Neural cell (in vitro differentiated cells): ENCODE measurements around the gene KATNAL1. TPM values are rescaled to one million over a fixed set of nuclear protein-coding genes. Genes with fewer than 3 reads are reported as not detected.

Source experiments
- H2AFZ ChIP-seq: fragments of 200-600, 300-800 bp; sonication (generic), shearing (Covaris generic); 2 replicates; pipeline ENCODE4 v1.6.0; 2014; ENCODE audit warnings: low read depth, mild to moderate bottlenecking, antibody characterized with exemption, low read length, moderate library complexity
- H3F3A ChIP-seq: fragments of 200-600 bp; shearing (Covaris generic); 2 replicates; pipeline ENCODE4 v1.6.1; 2016; ENCODE audit warnings: mild to moderate bottlenecking, moderate library complexity, mixed read lengths, antibody characterized with exemption, low read length; ENCODE audit not compliant: insufficient read depth, poor library complexity, severe bottlenecking
- H3K27ac ChIP-seq: fragments of 200-600, 300-800 bp; sonication (generic), shearing (Covaris generic); 2 replicates; pipeline ENCODE4 v1.5.1; 2014; ENCODE audit warnings: mild to moderate bottlenecking, low read length, moderate library complexity
- H3K27me3 ChIP-seq: fragments of 300-800, 200-600 bp; sonication (generic), shearing (Covaris generic); 2 replicates; pipeline ENCODE4 v1.6.0; 2014; ENCODE audit warnings: mild to moderate bottlenecking, low read depth, low read length, moderate library complexity; ENCODE audit not compliant: insufficient read depth
- H3K36me3 ChIP-seq: fragments of 300-800, 200-600 bp; sonication (generic), shearing (Covaris generic); 2 replicates; pipeline ENCODE4 v1.5.1; 2014; ENCODE audit warnings: mild to moderate bottlenecking, antibody characterized with exemption, low read length, moderate library complexity; ENCODE audit not compliant: insufficient read depth
- H3K4me2 ChIP-seq: fragments of 300-800, 200-600 bp; sonication (generic), shearing (Covaris generic); 2 replicates; pipeline ENCODE4 v1.6.0; 2014; ENCODE audit warnings: mild to moderate bottlenecking, low read length
- H3K4me3 ChIP-seq: fragments of 300-800, 200-600 bp; sonication (generic), shearing (Covaris generic); 2 replicates; pipeline ENCODE4 v1.5.1; 2014; ENCODE audit warnings: mild to moderate bottlenecking, low read length, moderate library complexity
- H3K79me2 ChIP-seq: fragments of 200-600 bp; shearing (Covaris generic); replicated peaks from 2 replicates; pipeline ENCODE4 v1.6.0; 2014; ENCODE audit warnings: mild to moderate bottlenecking, low read length, moderate library complexity; ENCODE audit not compliant: insufficient read depth
- H3K9ac ChIP-seq: fragments of 300-800, 200-600 bp; sonication (generic), shearing (Covaris generic); 2 replicates; pipeline ENCODE4 v1.6.1; 2016; ENCODE audit warnings: mild to moderate bottlenecking, low read length, mixed read lengths
- H3K9me2 ChIP-seq: fragments of 200-600 bp; shearing (Covaris generic); 2 replicates; pipeline ENCODE4 v1.6.1; 2016; ENCODE audit warnings: mild to moderate bottlenecking, low read length, mixed read lengths; ENCODE audit not compliant: insufficient read depth
- H3K9me3 ChIP-seq: fragments of 200-600, 300-800 bp; sonication (generic), shearing (Covaris generic); 2 replicates; pipeline ENCODE4 v1.6.1; 2016; ENCODE audit warnings: mild to moderate bottlenecking, mixed run types, low read length, moderate library complexity, mixed read lengths
- H4K20me1 ChIP-seq: fragments of 200-600 bp; shearing (Covaris generic); 2 replicates; pipeline ENCODE4 v1.6.1; 2016; ENCODE audit warnings: mild to moderate bottlenecking, mixed run types; ENCODE audit not compliant: insufficient read depth
- CTCF ChIP-seq: fragments of 450-650 bp; IDR thresholded peaks from 2 replicates; pipeline ENCODE4 v1.5.1; 2014; ENCODE audit warnings: antibody characterized with exemption, mild to moderate bottlenecking, moderate library complexity; ENCODE audit not compliant: poor library complexity, severe bottlenecking
- EP300 ChIP-seq: fragments of 450-650 bp; conservative IDR thresholded peaks from 2 replicates; pipeline ENCODE4 v1.6.1; 2014; ENCODE audit warnings: antibody characterized with exemption, mild to moderate bottlenecking, moderate library complexity; ENCODE audit not compliant: poor library complexity, severe bottlenecking
- EZH2 ChIP-seq: fragments of 200-600, 300-800 bp; shearing (Covaris generic), sonication (generic); IDR thresholded peaks from 2 replicates; pipeline ENCODE4 v1.6.1; 2014; ENCODE audit warnings: antibody characterized with exemption, low read length, borderline replicate concordance, mild to moderate bottlenecking; ENCODE audit not compliant: insufficient read depth, poor library complexity, severe bottlenecking
- MXI1 ChIP-seq: fragments of 450-650 bp; conservative IDR thresholded peaks from 2 replicates; pipeline ENCODE4 v1.6.1; 2014; ENCODE audit warnings: antibody characterized with exemption, mild to moderate bottlenecking; ENCODE audit not compliant: poor library complexity, severe bottlenecking
- POLR2AphosphoS5 ChIP-seq: IDR thresholded peaks from 2 replicates; pipeline ENCODE4 v1.6.1; 2012
- RAD21 ChIP-seq: fragments of 450-650 bp; conservative IDR thresholded peaks from 2 replicates; pipeline ENCODE4 v1.6.1; 2014; ENCODE audit warnings: antibody characterized with exemption, mild to moderate bottlenecking, moderate library complexity
- REST ChIP-seq: IDR thresholded peaks from 2 replicates; pipeline ENCODE4 v1.6.1; 2012; ENCODE audit warnings: borderline replicate concordance
- SMC3 ChIP-seq: fragments of 450-650 bp; conservative IDR thresholded peaks from 2 replicates; pipeline ENCODE4 v1.6.1; 2014; ENCODE audit warnings: antibody characterized with exemption, mild to moderate bottlenecking, moderate library complexity; ENCODE audit not compliant: poor library complexity
- TAF1 ChIP-seq: IDR thresholded peaks from 2 replicates; pipeline ENCODE4 v1.6.1; 2012; ENCODE audit warnings: low read depth
- polyA plus RNA-seq: library from polyadenylated mRNA; depleted of rRNA; stranded (reverse); fragments of >200 nt; gene quantifications from 2 replicates; pipeline ENCODE4 v1.2.3, GENCODE V29; 2014

The KATNAL1 gene
- polyA plus RNA-seq, 1 donor from 2014 or later = 24.9 TPM

- TF ChIP-seq MXI1 = no peak
- TF ChIP-seq TAF1 = no peak
- TF ChIP-seq EP300 = no peak
- no peak for TF ChIP-seq POLR2AphosphoS5
- TF ChIP-seq EZH2 = no peak
- no peak for TF ChIP-seq CTCF
- no peak for TF ChIP-seq RAD21
- TF ChIP-seq SMC3 = no peak
- TF ChIP-seq REST = no peak
- H3K27ac ChIP-seq = no peak overlapping the region
Measured at GRCh38 chr13:30234619-30235162, 72.7 kb downstream of the KATNAL1 start.

GRCh38 chr13:30224732-30225131 lies 82.6 kb downstream of the KATNAL1 start:
- no peak overlapping the region for H2AFZ ChIP-seq
- no peaks in the 10 kb centered on the region for H3K9me3 ChIP-seq
- H3K4me2 ChIP-seq = no peak overlapping the region
- no peak for TF ChIP-seq MXI1
- TF ChIP-seq EP300 = no peak
- no peak for TF ChIP-seq SMC3
- TF ChIP-seq TAF1 = no peak
- TF ChIP-seq POLR2AphosphoS5 = no peak
- TF ChIP-seq EZH2 = no peak
- no peak for TF ChIP-seq RAD21
- TF ChIP-seq REST = no peak
- no peak for TF ChIP-seq CTCF
- peaks cover 13% of the 10 kb centered on the region for H3K36me3 ChIP-seq
- H3K27ac ChIP-seq = no peak overlapping the region
- H3K79me2 ChIP-seq = peaks cover 4% of the 10 kb centered on the region
- H3K4me3 ChIP-seq = no peak overlapping the region
- H3K9me2 ChIP-seq = no peaks in the 10 kb centered on the region
- H3K9ac ChIP-seq = no peak overlapping the region
- H3K27me3 ChIP-seq = no peaks in the 10 kb centered on the region
- H3F3A ChIP-seq = no peaks in the 10 kb centered on the region
- no peaks in the 10 kb centered on the region for H4K20me1 ChIP-seq

More at GRCh38 chr13:30234619-30235162, 72.7 kb downstream of the KATNAL1 start:
- H3K4me2 ChIP-seq = no peak overlapping the region
- peaks cover 15% of the 10 kb centered on the region for H3K36me3 ChIP-seq
- no peaks in the 10 kb centered on the region for H3K27me3 ChIP-seq
- no peaks in the 10 kb centered on the region for H3F3A ChIP-seq
- H3K9ac ChIP-seq = no peak overlapping the region
- no peaks in the 10 kb centered on the region for H3K79me2 ChIP-seq
- H3K9me2 ChIP-seq = no peaks in the 10 kb centered on the region
- H3K9me3 ChIP-seq = peaks cover 7% of the 10 kb centered on the region
- no peaks in the 10 kb centered on the region for H4K20me1 ChIP-seq
- no peak overlapping the region for H2AFZ ChIP-seq
- no peak overlapping the region for H3K4me3 ChIP-seq
